ENCODE measurements around the gene RPS24. TPM values are rescaled to one million over a fixed set of nuclear protein-coding genes. Genes with fewer than 3 reads are reported as not detected.

RPS24 gene
- total and polyA plus RNA-seq, 2 experiments from 2014 or later = 2,362 to 3,638 TPM

GRCh38 chr10:78045856-78046255 is 12.2 kb downstream of the RPS24 start (continued):
- TF ChIP-seq ZNF462 (CRISPR knock-in tag; IDR thresholded peaks at IDR 0.05) (no peak), CREB1 (CRISPR knock-in tag; IDR thresholded peaks at IDR 0.05; ENCODE audit: low read depth) (no peak), JUNB (IDR thresholded peaks at IDR 0.05; ENCODE audit: unreplicated experiment) (no peak), NANOG (IDR thresholded peaks at IDR 0.05; ENCODE audit: borderline replicate concordance) (no peak), ZNF331 (CRISPR knock-in tag; IDR thresholded peaks at IDR 0.05; ENCODE audit: low read depth) (no peak), ZNF114 (CRISPR knock-in tag; IDR thresholded peaks at IDR 0.05) (no peak)

- H3K27ac ChIP-seq (ENCODE audit: low read depth) = no peak overlapping the region
- TF ChIP-seq CTCF (conservative IDR thresholded peaks at IDR 0.05; ENCODE audit: low read depth in 2 of 2) (no peak), ETS1 (IDR thresholded peaks at IDR 0.05) (no peak), EZH2 (IDR thresholded peaks at IDR 0.05; ENCODE audit: low read depth, unreplicated experiment) (no peak), NANOG (IDR thresholded peaks at IDR 0.05; ENCODE audit: borderline replicate concordance) (no peak), CREB1 (CRISPR knock-in tag; IDR thresholded peaks at IDR 0.05; ENCODE audit: low read depth) (no peak)
- peaks cover 21% of the 10 kb centered on the region; the same call in 1 of the 2 replicates for H4K20me1 ChIP-seq (replicated peaks; ENCODE audit: insufficient read depth)
- no peak overlapping the region for H3K4me3 ChIP-seq
- H3F3A ChIP-seq (replicated peaks; ENCODE audit: low read depth) = peaks cover 28% of the 10 kb centered on the region
- no peak overlapping the region for H3K4me2 ChIP-seq
- H3K79me2 ChIP-seq (replicated peaks; ENCODE audit: insufficient read depth) = no peaks in the 10 kb centered on the region
- peaks cover 12% of the 10 kb centered on the region for H3K27me3 Mint-ChIP-seq (ENCODE audit: insufficient read depth, low read depth, poor library complexity)
- peaks cover 23% of the 10 kb centered on the region for H3K4me1 ChIP-seq (ENCODE audit: insufficient read depth)
- H3K9me2 ChIP-seq (ENCODE audit: insufficient read depth) = no peaks in the 10 kb centered on the region
- ATAC-seq = no peak
- peaks cover 31% of the 10 kb centered on the region for H3K4me1 Mint-ChIP-seq
- H3K27me3 ChIP-seq (ENCODE audit: insufficient read depth) = no peaks in the 10 kb centered on the region
- no peak overlapping the region for H2AFZ ChIP-seq
- no peak overlapping the region; the same call in 2 of the 3 replicates for H3K4me3 Mint-ChIP-seq
- DNase-seq (ENCODE audit: low spot score) = no peak
- H3K36me3 ChIP-seq (ENCODE audit: insufficient read depth) = 0 out of 2 replicates have a peak, but pooled peaks cover 1% of the 10 kb centered on the region
- H3K27ac Mint-ChIP-seq = no peak overlapping the region
- no peaks in the 10 kb centered on the region for H3K9me3 Mint-ChIP-seq
- peaks cover 16% of the 10 kb centered on the region; the same call in 2 of the 3 replicates for H3K36me3 Mint-ChIP-seq (ENCODE audit: low read depth)
Observed at GRCh38 chr10:78046711-78047269, 13.1 kb downstream of the RPS24 start.
